GM12874 (cell line): ENCODE data around the gene TREH.

Source experiments
- TF ChIP-seq, protein P1 (sequence below): IDR thresholded peaks from 2 replicates; pipeline ENCODE4 v1.5.1; 2011; ENCODE audit warnings: low read depth, mild to moderate bottlenecking, control low read depth, low read length, moderate library complexity; ENCODE audit not compliant: insufficient read depth

Gene TREH

DNA sequence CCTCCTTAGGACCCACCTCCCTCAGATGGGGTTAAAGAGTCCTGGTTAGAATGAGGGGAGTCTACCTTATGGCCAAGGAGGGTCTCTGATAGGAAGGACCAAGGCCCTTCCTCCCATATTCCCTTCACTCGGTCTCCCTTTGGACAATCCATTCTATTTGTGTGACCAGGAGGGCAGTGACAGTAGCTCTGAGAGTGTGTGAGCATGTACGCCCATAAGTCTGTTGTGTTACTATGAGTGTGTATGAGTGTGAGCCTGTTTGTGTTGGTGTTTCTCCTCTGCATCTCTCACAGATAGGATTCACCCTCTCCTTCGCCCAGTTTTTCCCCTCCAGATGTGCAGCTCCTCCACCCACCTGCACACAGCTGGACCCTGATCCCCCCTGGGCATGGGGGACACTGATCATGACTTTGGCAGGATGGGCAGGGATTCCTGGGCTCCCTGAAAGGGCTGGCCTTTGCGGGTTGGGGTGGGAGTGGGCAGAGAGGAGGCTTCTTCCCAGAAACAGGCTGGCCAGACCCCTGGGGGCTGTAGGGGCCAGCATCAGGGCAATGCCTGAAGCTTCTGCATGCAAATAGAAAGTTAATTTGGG is 57.6 kb downstream of the TREH start:
- TF ChIP-seq, protein P1, sequence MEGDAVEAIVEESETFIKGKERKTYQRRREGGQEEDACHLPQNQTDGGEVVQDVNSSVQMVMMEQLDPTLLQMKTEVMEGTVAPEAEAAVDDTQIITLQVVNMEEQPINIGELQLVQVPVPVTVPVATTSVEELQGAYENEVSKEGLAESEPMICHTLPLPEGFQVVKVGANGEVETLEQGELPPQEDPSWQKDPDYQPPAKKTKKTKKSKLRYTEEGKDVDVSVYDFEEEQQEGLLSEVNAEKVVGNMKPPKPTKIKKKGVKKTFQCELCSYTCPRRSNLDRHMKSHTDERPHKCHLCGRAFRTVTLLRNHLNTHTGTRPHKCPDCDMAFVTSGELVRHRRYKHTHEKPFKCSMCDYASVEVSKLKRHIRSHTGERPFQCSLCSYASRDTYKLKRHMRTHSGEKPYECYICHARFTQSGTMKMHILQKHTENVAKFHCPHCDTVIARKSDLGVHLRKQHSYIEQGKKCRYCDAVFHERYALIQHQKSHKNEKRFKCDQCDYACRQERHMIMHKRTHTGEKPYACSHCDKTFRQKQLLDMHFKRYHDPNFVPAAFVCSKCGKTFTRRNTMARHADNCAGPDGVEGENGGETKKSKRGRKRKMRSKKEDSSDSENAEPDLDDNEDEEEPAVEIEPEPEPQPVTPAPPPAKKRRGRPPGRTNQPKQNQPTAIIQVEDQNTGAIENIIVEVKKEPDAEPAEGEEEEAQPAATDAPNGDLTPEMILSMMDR, result no peak

DNA sequence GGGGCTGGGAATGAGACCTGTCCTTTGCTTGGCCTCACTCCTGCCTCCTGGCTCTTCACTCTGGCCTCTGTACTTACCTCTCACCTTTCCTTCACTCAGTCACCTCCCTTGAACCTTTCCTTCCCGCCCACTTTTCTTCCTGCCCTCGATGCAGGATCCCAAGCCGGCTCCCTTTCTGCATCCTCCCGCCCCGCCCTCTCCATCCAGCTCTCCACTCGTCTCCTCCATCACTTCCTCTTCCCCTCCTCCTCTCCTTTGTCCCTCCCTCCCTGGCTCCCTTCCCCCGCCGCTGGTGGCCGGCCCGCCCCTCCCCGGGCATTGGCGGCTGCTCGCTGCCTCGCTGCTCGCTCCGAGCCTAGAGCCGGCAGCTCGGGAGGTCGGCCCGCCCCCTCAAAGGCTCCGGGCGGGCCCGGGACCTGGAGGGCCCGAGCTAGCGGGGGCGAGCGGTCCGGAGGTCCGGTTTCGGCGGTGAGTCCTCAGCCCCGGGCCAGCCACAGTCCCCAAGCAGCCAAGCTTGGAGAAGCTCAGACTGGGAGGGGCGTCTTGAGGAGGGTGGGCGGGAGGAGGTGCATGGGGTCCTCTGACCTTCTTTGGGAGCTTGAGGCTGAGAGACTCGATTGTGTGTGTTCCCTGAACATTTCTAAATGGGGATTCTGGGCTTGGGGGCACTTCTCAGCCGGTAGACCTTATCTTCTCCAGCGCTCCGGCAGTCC is 58.2 kb downstream of the TREH start:
- TF ChIP-seq, protein P1, result no peak

DNA sequence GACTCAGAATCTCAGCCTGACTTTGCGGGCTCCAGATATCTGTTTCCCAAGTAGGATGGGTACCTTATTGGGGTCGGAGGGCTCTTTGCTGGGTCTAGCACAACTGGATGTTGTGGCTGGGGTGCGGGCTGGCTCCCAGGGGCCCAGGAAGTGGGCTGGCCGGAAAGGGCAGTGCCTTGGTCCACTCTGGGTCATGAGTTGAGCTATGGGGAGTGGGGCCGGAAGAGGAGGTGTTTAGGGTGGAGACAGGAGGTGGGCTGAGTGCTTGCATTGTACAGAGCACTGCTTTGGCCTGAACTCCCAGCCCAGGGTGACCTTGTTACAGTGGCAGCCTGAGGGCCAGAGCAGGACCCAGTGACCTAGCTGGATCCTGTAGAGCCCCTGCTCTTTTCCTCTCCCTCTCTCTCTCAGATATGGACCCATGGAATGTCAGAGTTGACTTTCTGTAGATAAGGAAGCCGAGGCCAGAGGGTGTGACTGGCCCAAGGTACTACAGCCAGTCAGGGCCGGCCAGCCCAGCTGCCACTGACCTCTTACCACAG is 58.9 kb downstream of the TREH start:
- TF ChIP-seq, protein P1, result no peak

DNA sequence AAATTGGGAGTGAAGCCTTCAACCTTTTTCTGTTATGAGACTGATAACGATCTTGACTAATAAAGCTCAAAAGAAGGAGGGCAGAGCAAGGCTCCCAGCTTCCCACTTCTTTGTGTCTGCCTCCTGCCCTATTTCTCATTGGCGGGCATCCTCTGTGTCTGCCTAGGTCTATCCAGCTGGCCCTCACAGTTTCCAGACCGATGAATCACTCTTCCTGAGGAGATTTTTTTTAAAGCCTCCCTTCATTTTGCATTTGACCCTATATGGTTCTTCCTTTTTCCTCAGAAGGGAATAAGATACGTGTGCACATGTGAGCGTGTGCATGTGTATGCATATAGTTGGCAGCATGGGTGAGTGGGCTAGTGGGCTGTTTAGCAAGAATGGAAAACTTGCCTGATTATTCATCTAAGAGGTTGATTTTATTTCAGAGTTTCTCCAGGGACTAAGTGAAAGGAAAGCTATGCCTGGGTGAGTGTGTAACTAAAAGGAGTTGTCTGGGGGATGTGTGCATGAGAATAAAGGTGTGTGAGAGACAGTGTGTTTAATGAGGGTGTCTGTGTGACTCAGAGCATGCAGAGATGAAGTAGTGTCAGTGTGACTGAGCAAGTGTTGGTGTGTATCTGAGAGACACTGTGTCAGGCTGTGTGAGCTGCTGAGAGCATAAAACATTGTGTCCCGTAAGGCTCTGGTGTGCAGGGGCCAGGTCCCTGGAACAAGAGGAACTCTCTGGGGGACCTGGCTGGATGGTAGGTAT is 59.8 kb downstream of the TREH start:
- TF ChIP-seq, protein P1, result no peak

DNA sequence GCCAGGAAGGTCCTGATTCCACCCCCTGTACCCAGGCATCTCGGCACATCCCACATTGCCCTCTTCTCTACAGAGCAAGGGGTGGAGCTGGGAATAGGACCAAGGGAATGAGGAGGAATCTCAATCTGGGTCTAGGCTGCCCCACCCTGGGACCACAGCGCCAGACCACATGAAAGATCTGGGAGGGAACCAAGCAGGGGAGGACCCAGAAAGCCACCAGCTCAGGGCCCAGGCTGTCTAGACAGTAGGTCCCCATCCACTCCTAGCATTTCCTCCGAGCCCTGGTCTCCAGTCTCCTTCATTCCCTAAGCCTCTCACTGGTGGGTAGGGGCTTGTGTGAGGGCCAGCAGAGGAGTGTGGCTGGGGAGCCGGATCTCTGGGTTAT is 60.5 kb downstream of the TREH start:
- TF ChIP-seq, protein P1, result no peak

DNA sequence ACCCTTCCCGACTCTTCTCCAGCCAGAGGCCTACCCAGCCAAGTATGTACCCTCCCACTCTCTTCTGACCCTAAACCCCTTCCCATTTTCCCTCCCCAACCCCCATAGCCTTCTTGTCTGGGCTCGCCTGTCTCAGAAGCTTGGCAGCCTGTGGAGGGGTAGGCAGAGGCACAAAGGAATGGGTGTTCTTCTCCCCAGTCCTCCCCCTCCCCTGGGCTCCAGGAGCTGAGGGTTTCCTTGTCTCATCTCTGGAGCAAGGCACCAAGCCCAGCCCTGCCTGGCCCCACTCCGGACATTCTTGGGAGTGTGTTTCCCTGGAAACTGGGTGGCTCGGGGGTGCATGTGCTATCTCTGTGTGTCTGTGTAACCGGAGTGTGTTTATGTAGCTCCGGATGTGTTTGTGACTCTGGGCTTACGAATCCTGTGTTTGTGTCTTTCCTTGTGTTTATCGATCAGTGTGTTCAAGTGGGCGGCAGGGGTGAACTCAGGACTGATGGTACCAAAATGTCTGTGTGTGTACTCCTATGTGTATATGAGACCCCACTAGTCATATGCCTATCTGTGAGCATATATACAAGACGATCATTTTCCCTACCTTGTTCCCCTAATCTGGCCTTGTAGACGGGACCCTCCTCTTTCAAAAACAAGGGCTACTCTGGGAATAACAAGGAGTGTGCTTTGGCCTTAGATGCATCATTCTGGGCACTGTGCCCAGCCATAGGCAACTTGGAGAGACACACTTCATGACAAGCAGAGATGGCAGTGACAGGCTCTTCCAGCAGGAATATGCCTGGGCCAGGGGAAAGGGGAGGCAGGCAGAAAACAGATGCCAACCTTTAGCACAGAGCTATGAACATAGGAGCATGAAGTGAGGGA is 61.1 kb downstream of the TREH start:
- TF ChIP-seq, protein P1, result no peak
